K562 (cell line): ENCODE data around the gene TP53BP2. TPM values are rescaled to one million over a fixed set of nuclear protein-coding genes. Genes with fewer than 3 reads are reported as not detected.
A peak's percentile ranks its signal among the peaks of the same experiment; 100 is the strongest.

Source experiments
- ASH1L ChIP-seq: fragments of 450-650 bp; IDR thresholded peaks from 2 replicates; pipeline ENCODE4 v1.6.1; 2018; ENCODE audit warnings: borderline replicate concordance, mild to moderate bottlenecking, low read depth; ENCODE audit not compliant: partially characterized antibody
- BCL6 ChIP-seq: fragments of 250-450 bp; sonication (Bioruptor Pico); IDR thresholded peaks from 2 replicates; pipeline ENCODE4 v1.4.0; 2020
- DMBX1 ChIP-seq: fragments of 250-450 bp; sonication (Bioruptor Pico); IDR thresholded peaks from 2 replicates; pipeline ENCODE4 v1.8.0; 2022; ENCODE audit warnings: inconsistent platforms, mild to moderate bottlenecking, moderate library complexity, borderline replicate concordance
- EHMT2 ChIP-seq: fragments of 450-650 bp; IDR thresholded peaks from 2 replicates; pipeline ENCODE4 v1.6.1; 2018; ENCODE audit warnings: antibody characterized with exemption
- L3MBTL2 ChIP-seq: fragments of 450-650 bp; IDR thresholded peaks from 2 replicates; pipeline ENCODE4 v1.6.1; 2016; ENCODE audit warnings: mild to moderate bottlenecking, moderate library complexity
- MEIS2 ChIP-seq: fragments of 450-650 bp; IDR thresholded peaks from 2 replicates; pipeline ENCODE4 v1.6.1; 2014; ENCODE audit warnings: mild to moderate bottlenecking; ENCODE audit not compliant: partially characterized antibody
- MTF1 ChIP-seq: fragments of 250-450 bp; sonication (Bioruptor Pico); IDR thresholded peaks from 2 replicates; pipeline ENCODE4 v1.9.0; 2021; ENCODE audit warnings: moderate library complexity, mild to moderate bottlenecking, inconsistent platforms, borderline replicate concordance
- POLR2AphosphoS5 ChIP-seq: IDR thresholded peaks from 2 replicates; pipeline ENCODE4 v1.6.1; 2011; ENCODE audit warnings: mild to moderate bottlenecking, low read depth, low read length, moderate library complexity; ENCODE audit not compliant: control insufficient read depth, insufficient read depth
- RBBP5 ChIP-seq: fragments of 200-600 bp; sonication (generic); IDR thresholded peaks from 2 replicates; pipeline ENCODE4 v1.6.1; 2012; ENCODE audit warnings: borderline replicate concordance, mild to moderate bottlenecking, low read length, control low read depth, inconsistent platforms; ENCODE audit not compliant: insufficient read depth, poor library complexity, severe bottlenecking
- SMARCC2 ChIP-seq: fragments of 450-650 bp; IDR thresholded peaks from 2 replicates; pipeline ENCODE4 v1.6.1; 2017; ENCODE audit warnings: antibody characterized with exemption, moderate library complexity, mild to moderate bottlenecking, low read depth
- SMARCE1 ChIP-seq: fragments of 450-650 bp; IDR thresholded peaks from 2 replicates; pipeline ENCODE4 v1.7.1; 2016; ENCODE audit warnings: mild to moderate bottlenecking
- STAT5B ChIP-seq: fragments of 250-450 bp; sonication (Bioruptor Pico); IDR thresholded peaks from 2 replicates; pipeline ENCODE4 v1.8.0; 2021; ENCODE audit warnings: mild to moderate bottlenecking, inconsistent platforms
- TCF15 ChIP-seq: fragments of 250-450 bp; sonication (Bioruptor Pico); IDR thresholded peaks from 2 replicates; pipeline ENCODE4 v1.8.0; 2022; ENCODE audit warnings: moderate library complexity, mild to moderate bottlenecking, inconsistent platforms
- ZNF217 ChIP-seq: sonication (generic); formaldehyde crosslinking; IDR thresholded peaks from 2 replicates; pipeline ENCODE4 v1.8.0; 2022; ENCODE audit warnings: mild to moderate bottlenecking, missing genetic modification reagents
- ZNF584 ChIP-seq: fragments of 200-800 bp; sonication (Bioruptor generic); IDR thresholded peaks from 2 replicates; pipeline ENCODE4 v1.6.1; 2016; ENCODE audit warnings: low read depth, mild to moderate bottlenecking, missing genetic modification characterization, missing compliant biosample characterization
- ZNF592 ChIP-seq: fragments of 450-650 bp; IDR thresholded peaks from 2 replicates; pipeline ENCODE4 v1.6.1; 2017; ENCODE audit warnings: antibody characterized with exemption, mild to moderate bottlenecking
- ZNF75A ChIP-seq: fragments of 450-650 bp; formaldehyde crosslinking; IDR thresholded peaks from 2 replicates; pipeline ENCODE4 v1.4.0; 2020; ENCODE audit warnings: mild to moderate bottlenecking
- polyA plus RNA-seq, 8 experiments: library from polyadenylated mRNA; depleted of rRNA in 4 of 8; stranded (reverse) in 5 of 8; unstranded in 3 of 8; fragments of >200 nt; fragmentation: Nextera tagmentation in 2 of 8; fragmentation: Illumina TruSeq in 1 of 8; extraction: Ambion mirVana in 2 of 8; extraction: Trizol in 1 of 8; gene quantifications; 2 replicates each; pipeline versions ENCODE4 v1.2.1 to v1.2.3, GENCODE V29; 2011 to 2014; ENCODE audit warnings: inconsistent platforms in 1 of 8, missing spikeins in 1 of 8
- total RNA-seq, 7 experiments: library from RNA; depleted of rRNA in 6 of 7; stranded (reverse); fragments of >200 nt in 6 of 7; fragmentation: Illumina TruSeq in 2 of 7; extraction: Trizol in 2 of 7; gene quantifications; 2 replicates each; pipeline versions ENCODE4 v1.2.1 to v1.2.3, GENCODE V29; 2011 to 2021; ENCODE audit warnings: low replicate concordance in 1 of 7
- TF ChIP-seq, protein P1 (sequence below): fragments of 250-450 bp; sonication (Bioruptor Pico); IDR thresholded peaks from 2 replicates; pipeline ENCODE4 v1.4.0; 2020

The TP53BP2 gene
- total and polyA plus RNA-seq, 9 of the 15 experiments (the other 6 are each of a cell fraction or from before 2014, with no cell fraction given), result 17.0 to 69.6 (median 40.1) TPM

GRCh38 chr1:223847781-223848345, 2.1 kb upstream of the TP53BP2 start (continued):
- TF ChIP-seq, protein P1, sequence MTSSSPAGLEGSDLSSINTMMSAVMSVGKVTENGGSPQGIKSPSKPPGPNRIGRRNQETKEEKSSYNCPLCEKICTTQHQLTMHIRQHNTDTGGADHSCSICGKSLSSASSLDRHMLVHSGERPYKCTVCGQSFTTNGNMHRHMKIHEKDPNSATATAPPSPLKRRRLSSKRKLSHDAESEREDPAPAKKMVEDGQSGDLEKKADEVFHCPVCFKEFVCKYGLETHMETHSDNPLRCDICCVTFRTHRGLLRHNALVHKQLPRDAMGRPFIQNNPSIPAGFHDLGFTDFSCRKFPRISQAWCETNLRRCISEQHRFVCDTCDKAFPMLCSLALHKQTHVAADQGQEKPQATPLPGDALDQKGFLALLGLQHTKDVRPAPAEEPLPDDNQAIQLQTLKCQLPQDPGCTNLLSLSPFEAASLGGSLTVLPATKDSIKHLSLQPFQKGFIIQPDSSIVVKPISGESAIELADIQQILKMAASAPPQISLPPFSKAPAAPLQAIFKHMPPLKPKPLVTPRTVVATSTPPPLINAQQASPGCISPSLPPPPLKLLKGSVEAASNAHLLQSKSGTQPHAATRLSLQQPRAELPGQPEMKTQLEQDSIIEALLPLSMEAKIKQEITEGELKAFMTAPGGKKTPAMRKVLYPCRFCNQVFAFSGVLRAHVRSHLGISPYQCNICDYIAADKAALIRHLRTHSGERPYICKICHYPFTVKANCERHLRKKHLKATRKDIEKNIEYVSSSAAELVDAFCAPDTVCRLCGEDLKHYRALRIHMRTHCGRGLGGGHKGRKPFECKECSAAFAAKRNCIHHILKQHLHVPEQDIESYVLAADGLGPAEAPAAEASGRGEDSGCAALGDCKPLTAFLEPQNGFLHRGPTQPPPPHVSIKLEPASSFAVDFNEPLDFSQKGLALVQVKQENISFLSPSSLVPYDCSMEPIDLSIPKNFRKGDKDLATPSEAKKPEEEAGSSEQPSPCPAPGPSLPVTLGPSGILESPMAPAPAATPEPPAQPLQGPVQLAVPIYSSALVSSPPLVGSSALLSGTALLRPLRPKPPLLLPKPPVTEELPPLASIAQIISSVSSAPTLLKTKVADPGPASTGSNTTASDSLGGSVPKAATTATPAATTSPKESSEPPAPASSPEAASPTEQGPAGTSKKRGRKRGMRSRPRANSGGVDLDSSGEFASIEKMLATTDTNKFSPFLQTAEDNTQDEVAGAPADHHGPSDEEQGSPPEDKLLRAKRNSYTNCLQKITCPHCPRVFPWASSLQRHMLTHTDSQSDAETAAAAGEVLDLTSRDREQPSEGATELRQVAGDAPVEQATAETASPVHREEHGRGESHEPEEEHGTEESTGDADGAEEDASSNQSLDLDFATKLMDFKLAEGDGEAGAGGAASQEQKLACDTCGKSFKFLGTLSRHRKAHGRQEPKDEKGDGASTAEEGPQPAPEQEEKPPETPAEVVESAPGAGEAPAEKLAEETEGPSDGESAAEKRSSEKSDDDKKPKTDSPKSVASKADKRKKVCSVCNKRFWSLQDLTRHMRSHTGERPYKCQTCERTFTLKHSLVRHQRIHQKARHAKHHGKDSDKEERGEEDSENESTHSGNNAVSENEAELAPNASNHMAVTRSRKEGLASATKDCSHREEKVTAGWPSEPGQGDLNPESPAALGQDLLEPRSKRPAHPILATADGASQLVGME (CRISPR knock-in tag), result no peak
- TF ChIP-seq MTF1 (no peak), POLR2AphosphoS5 (no peak), STAT5B (CRISPR knock-in tag) (no peak), SMARCE1 (peak; percentile 82; the same call in 1 of the 2 replicates), ZNF584 (0 out of 2 replicates have a peak, but pooled peaks have one; percentile 13), BCL6 (CRISPR knock-in tag) (no peak), SMARCC2 (0 out of 2 replicates have a peak, but pooled peaks have one; percentile 51), RBBP5 (peak; percentile 59), L3MBTL2 (peak; percentile 45), ZNF75A (CRISPR knock-in tag) (no peak), ASH1L (no peak), TCF15 (CRISPR knock-in tag) (0 out of 2 replicates have a peak, but pooled peaks have one; percentile 3), EHMT2 (peak; percentile 80), ZNF592 (peak; percentile 74; the same call in 1 of the 2 replicates), MEIS2 (peak; percentile 58), ZNF217 (CRISPR knock-in tag) (no peak), DMBX1 (CRISPR knock-in tag) (peak; percentile 31; the same call in 1 of the 2 replicates)
